Raji (cell line): ENCODE data around the gene NPBWR2.

Source experiments
- POLR2A ChIP-seq: IDR thresholded peaks from 2 replicates; pipeline ENCODE4 v1.6.1; 2011; ENCODE audit warnings: low read depth, low read length, control low read depth; ENCODE audit not compliant: insufficient read depth

The NPBWR2 gene

DNA sequence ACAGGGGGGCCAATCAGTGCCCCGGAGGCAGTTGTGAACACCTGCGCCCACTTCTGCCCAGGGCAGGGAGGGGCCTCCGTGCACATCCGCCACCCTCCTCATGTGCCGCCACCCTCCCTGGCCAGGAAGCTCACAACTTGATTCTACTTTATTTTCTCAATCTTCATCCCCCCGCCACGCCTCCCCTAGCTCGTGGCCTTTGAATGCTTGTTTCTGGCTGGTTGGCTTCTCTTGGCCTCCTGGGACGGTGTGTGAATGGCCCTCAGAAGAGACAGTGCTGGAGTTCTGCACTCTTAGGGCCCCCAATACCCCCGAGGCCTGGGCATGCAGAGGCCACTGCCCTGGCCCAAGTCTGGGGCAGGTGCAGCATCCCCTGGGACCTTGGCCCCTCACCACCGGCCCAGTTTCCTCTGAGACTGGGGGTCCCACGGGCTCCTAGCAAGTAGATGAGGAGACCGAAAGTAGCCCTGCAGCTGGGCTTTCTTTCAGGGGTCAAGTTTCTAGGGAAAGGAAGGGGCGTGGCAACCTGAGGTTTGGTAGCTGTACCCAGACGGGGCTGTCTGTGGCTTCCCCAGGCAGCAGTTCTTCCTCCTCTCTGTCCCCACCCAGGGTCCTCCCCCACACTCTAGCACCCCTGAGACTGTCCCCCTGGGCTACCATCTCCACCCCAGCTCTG is 29.4 kb downstream of the NPBWR2 start:
- TF ChIP-seq POLR2A = peak; percentile 39; the same call in 1 of the 2 replicates

DNA sequence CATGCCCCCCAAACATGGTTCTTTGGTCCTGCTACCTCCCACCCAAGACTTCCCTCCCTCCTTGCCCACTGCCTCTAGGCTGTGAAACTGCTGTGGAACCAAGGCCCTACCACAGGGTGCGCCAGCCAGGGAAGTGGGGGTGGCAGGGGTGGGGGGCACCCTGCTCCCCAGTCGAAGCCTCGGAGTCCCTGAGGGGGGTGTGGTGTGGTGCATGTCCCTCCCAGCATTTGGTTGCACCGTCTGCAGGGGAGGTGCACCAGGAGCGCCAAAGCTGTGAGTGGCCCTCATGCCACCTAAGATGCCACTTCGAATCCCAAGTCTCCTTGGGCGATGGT is 29.9 kb downstream of the NPBWR2 start:
- peak; percentile 45; the same call in 1 of the 2 replicates for TF ChIP-seq POLR2A

DNA sequence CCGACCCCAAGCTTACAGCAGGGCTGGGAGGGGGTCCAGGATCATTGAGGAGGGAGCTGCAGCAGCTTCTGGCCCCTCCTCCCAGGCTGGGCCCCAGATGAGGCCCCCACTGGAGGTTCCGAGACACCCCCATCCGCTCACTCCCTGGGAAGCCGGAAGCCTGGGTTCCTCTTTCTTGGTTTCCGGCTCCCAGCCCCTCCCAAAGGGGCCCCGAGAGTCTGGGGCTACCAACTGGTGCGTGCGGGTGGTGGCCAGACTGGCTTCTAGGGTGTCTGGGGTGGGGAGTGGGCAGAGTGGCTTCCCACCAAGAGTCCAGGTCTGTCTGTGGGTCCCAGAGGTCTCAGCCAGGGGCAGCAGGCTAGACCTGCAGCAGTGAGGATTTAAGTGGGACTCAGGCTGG is 30.3 kb downstream of the NPBWR2 start:
- TF ChIP-seq POLR2A = no peak

DNA sequence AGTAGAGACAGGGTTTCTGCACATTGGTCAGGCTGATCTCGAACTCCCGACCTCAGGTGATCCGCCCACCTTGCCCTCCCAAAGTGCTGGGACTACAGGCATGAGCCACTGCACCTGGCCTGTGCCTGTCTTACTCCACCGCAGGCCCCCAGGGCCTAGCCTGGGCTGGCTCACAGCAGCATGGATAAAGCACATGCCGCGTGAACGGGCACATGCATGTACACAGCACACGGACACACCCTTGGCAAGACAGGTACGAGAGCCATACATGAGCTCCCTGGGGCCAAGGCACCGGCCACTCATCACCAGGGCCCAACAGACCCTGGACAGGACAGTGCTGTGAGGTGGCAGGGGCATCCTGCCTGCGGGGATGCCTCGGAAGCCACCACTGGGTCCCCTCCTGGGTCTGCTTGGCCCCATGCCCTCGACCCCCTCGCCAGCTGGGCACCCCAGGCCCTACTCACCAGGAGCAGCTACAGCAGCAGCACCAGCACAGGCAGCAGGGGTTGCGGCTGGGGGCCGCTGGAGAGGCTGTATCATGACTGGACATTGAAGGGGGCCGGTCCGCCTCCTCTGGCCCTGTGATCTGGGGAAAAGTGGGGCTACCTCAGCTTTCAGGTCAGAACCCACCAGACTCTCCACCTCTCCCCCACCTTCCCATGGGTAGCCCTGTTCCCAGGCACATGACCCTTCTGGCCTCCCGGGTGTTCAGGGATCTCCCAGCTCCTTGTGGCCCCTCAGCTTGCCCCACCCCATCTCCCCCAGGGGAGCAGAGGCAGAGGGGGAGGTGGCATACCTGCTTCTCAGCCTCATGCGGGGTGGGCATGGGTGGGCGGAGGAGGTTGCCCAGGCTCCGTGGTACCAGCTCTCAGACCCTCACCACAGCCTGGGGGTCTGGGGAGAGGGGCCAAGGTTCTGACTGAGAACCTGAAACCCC is 31.0 kb downstream of the NPBWR2 start:
- TF ChIP-seq POLR2A = no peak

DNA sequence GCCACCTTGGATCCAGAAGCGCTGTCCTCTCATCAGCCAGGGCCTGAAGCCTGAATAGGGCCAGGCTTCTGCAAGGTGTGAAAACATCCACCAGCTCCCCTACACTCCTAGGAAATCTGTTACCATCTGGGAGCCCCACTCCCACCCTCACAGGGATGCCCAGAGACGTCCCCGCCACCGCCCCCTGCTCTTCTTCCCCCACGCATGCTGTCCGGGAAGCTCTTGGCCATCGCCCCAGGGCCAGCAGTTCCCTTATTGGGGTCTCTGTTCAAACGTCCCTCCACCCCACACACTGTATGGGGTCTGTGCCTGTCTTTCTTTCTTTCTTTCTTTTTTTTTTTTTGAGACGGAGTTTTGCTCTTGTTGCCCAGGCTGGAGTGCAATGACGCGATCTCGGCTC is 31.8 kb downstream of the NPBWR2 start:
- no peak for TF ChIP-seq POLR2A

DNA sequence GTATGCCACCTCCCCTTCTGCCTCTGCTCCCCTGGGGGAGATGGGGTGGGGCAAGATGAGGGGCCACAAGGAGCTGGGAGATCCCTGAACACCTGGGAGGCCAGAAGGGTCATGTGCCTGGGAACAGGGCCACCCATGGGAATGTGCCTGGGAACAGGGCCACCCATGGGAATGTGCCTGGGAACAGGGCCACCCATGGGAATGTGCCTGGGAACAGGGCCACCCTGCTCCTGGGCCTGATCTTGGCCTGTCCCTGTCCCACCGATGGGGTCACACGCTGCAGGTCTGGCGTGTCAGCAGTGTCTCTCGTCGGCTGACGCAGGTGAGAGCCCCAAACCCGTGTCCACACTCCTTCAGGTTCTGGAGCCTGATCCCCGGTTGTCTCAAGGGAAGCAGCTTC is 32.4 kb downstream of the NPBWR2 start:
- TF ChIP-seq POLR2A = no peak

DNA sequence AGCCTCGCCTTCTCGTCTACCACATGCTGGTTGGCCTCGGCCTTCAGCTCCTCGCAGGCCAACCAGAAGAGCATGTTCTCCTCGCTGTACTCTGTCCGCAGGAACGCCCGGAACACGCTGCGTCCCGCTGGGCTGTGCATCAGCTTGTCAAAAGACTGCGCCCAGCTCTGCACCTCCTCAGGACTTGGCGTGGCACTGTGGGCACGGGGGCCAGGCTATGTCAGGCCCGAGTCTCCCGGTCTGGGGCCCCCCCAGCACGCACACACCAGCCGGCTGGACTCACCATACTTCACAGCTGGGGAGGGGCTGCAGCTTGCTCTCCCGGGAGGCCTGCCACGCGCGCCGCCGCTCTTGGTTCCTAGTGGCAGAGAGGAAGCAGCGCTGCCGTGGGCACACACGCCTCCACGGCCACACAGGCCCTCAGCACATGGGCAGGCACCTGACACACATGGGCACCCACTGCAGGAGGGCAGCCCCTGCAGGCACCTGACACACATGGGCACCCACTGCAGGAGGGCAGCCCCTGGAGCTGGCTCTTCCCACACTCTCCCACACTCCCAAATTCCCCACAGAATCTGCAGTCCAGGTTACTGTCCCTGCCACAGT is 33.1 kb downstream of the NPBWR2 start:
- no peak for TF ChIP-seq POLR2A

DNA sequence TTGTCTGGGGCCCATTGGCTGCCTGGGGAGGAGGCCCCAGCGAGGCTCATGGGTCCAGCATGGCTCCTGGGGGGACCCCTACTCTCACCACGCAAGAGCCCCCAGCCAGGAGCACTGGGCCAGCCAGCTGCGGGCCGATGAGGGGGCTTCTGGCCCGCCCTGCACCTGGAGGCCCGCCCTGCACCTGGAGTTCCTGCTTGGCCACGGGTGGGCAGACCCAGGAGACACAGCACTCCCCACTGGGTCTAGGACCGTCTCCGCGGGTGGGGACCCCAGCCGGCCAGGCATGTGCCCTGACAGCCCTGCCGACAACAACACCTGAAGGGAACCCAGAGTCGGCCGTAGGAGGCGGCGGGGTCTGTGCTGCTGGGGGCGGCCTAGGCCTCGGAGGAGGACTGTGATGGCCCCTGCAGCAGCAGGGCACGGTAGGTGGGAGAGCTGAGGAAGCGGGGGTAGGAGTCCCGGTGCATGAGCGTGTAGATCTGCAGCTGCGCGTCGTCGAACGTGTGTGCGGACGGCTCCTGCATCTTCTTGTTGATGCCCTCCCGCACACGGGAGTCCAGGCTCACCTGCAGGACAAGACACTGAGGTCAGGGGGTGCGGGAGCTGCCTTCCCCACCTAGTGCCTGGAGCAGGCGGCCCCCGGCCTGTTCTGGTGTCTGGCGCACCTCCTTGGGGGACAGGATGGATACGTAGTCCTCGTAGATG is 33.7 kb downstream of the NPBWR2 start:
- TF ChIP-seq POLR2A = no peak

DNA sequence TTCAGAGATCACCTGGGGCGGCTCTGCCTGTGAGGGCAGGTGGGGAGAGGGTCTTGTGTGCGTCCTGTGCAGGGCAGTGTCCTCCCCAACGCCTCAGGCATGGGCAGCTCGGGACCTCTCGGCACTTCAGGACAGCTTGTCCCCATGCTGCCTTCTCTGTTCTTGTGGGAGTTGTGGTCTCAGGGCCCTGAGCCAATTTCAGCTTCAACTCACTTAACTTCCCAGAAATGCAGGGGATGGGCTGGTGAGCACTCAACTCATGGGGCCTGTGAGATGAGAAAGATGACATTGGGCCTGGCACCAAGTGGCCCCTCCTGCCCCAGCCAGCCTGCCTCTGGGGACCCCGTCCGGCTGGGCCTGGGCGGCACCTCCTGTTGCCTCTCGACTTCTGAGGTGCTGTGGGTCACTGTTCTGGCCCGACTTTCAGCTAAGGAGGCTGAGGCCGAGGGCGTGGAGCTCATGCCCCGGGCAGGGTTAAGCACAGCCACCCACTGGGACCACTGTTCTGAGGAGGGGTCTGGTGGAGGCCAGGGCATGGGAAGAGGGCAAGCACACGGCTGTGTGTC is 34.8 kb downstream of the NPBWR2 start:
- no peak for TF ChIP-seq POLR2A

DNA sequence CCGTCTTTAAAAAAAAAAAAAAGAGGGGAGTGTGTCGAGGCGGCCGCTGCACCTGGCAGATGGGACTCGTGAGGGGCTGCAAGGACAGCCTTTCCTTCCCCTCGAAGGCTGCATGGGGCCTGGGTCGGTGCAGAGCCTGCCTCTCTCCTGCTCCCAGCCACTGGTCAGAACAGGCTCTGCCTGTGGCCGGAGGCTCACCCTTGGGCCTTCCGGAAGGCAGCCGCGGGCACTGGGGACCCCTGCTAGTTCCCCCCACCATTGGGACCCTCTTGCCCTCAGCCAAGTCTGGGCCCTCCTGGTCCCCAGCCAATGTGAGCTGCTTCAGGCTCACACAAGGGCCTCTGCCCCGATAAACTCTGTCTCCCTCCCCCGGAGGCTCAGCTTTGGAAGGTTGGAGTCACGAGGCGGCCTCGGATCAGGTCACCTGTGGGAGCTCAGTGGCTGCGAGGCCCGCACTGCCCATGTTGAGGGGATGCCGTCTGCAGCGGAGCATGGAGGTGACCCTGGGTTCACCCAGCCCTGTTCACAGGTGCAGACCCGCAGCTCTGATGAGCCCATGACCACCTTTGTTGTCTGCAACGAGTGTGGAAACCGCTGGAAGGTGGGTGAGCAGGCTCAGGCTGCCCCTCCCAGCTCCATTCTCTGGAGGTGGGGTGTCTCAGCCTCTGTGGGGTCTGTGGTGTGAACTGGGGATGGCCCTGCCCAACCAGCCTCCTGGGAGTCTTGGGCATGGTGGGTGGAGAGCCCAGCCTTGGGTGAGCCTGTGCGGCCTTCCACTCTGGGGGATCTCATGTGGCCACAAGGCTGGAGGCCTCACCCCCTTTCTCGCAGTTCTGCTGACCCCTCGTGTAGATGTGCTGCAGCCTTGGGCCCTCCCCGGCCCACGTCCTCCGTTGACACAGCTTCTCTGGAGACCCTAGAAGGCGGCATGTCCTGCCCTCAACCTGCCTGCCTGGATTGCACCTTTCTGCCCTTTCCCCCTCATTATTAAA is 35.7 kb downstream of the NPBWR2 start:
- peak; percentile 40 for TF ChIP-seq POLR2A

DNA sequence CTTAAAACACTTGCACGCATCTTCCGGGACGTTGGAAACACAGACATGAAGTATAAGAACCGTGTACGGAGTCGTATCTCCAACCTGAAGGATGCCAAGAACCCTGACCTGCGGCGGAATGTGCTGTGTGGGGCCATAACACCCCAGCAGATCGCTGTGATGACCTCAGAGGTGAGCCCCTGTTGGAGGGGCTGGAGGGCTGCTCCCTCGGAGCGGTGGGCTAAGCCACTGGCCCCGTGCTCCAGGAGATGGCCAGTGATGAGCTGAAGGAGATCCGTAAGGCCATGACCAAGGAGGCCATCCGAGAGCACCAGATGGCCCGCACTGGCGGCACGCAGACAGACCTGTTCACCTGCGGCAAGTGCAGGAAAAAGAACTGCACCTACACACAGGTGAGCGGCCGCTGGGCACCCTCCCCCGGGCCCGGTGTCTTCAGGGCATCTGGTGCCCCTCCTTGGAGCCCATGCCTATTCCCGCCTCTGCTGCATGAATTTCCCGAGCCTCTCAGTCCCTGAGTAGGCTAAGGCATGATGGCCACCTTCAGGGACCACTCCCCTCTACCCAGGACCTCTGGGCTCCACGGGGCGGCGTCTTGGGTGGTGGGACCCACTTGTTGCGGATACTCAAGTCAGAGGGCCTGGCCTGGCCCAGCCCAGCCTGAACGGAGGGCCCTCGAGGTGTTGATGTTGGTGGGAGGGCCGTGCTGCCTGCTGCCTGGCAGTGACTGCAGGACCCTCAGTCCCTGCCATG is 36.9 kb downstream of the NPBWR2 start:
- no peak; the same call in 1 of the 2 replicates for TF ChIP-seq POLR2A

DNA sequence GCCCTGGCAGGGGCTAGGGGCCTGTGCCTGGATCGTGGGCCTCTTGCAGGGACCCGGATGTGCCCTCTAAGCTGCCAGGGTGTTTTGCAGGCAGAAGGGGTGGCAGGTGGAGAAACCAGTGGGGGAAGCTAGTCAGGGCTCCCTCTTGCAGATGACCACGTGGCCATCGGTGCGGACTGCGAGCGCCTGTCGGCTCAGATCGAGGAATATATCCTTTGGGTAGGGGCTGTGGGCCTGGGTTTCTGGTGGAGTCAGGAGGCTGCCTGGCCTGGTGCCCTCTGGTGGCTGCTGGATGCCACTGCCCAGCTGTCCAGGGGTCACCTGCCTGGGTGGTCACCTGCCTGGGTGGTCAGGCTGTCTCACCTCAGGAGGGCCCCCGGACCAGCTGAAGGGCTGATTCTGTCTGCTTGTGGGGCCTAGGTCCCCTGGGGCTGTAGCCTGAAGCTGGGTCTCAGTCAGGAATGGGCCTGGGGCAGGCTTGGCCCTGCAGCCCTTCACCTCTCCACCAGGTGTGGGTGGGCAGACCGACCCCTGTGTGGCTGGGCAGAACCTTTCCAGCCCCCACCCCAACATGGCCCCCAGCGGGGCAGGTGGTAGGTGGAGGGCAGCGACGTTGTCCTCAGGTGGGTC is 37.6 kb downstream of the NPBWR2 start:
- TF ChIP-seq POLR2A = no peak; the same call in 1 of the 2 replicates

DNA sequence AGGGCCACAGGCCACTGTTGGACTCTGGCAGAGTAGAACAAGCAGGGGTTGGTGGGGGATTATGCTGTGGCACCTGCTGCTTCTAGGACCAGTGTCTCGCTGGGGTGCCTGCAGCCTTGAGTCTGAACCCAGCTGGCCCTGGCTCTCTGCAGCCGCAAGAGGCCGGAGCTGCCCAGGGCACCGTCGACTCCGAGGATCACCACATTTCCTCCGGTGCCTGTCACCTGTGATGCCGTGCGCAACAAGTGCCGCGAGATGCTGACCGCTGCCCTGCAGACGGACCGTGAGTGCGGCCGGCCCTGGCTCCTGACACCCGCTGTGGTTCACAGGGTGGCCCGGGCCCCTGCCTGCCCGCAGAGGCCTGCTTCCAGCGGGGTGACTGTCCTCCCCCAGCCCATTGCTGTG is 38.2 kb downstream of the NPBWR2 start:
- no peak for TF ChIP-seq POLR2A
